ENCODE data around the gene NUCKS1. TPM values are rescaled to one million over a fixed set of nuclear protein-coding genes. Genes with fewer than 3 reads are reported as not detected.

Gene NUCKS1
- total RNA-seq, 1 donor from 2014 or later = 102 TPM

- DNase-seq (ENCODE audit: low spot score) = no peak
Measured at GRCh38 chr1:205772607-205773032, 22.6 kb upstream of the NUCKS1 start.

DNA sequence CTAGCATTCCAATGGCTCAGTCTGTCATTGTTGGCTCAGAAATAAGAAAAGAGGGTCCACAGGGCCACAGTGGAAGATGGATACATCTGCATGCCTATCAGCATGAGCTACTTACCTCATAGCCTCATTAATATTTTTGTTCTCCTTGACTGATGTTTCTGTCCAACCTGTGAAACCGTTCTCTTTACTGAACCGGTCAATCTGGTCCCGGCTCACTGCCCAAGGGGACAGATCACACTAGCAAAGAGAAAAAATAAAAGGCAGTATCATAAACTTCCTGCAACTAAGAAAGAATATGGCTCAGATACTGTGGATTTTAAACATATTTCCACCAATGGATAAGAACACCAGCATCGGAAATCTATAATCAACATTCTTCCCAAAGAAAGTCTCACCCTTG lies 20.6 kb upstream of the NUCKS1 start:
- no peak for DNase-seq (ENCODE audit: low spot score)

GRCh38 chr1:205769641-205770365 lies 19.8 kb upstream of the NUCKS1 start:
- no peak for DNase-seq (ENCODE audit: low spot score)

GRCh38 chr1:205767248-205767647 lies 17.3 kb upstream of the NUCKS1 start:
- DNase-seq (ENCODE audit: low spot score) = no peak

DNA sequence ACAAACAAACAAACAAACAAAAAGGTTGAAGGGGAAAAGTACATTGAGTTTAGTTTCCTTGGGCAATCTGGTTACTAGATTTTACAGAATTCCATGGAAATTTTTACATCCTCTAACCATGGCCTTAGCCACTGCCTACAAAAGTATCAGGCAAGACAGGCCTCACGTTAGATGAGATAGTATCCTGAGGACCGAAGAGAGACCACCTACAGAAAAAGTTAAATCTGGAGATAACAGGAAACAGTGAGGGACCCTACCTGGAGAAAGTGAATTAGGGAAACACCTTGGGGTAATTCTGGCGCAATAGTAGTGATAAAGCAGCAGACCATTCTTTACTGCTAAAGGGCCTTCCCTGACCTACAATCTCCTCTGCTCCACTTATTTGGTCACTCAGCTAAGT lies 16.6 kb upstream of the NUCKS1 start:
- no peak for DNase-seq (ENCODE audit: low spot score)

DNA sequence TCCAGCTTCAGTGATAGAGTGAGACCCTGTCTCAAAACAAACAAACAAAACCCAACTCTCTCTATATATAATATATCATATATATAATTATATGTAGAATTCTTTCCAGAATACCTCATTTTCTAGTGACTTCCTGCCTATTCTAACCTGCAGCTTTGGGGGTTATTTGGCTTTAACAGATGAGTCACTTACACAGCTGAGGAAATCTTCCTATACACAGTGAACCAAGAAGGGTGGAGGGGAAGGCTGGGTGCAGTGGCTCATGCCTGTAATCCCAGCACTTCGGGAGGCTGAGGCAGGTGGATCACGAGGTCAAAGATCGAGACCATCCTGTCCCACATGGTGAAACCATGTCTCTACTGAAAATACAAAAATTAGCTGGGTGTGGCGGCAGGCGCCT lies 16.1 kb upstream of the NUCKS1 start:
- no peak for DNase-seq (ENCODE audit: low spot score)

DNA sequence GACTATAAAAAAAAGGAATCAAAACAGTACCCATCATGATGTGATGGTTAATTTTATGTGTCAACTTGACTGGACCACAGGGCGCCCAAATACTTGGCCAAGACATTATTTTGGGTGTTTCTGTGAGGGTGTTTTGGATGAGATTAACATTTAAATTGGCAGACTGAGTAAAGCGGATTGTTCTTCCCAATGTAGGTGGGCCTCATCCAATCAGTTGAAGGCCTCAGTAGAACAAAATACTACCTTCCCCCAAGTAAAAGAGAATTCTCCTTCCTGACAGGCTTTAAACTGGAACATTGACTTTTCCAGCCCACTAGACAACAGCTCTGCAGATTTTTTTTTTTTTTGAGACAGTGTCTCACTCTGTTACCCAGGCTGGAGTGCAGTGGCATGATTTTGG lies 14.6 kb upstream of the NUCKS1 start:
- no peak for DNase-seq (ENCODE audit: low spot score)

DNA sequence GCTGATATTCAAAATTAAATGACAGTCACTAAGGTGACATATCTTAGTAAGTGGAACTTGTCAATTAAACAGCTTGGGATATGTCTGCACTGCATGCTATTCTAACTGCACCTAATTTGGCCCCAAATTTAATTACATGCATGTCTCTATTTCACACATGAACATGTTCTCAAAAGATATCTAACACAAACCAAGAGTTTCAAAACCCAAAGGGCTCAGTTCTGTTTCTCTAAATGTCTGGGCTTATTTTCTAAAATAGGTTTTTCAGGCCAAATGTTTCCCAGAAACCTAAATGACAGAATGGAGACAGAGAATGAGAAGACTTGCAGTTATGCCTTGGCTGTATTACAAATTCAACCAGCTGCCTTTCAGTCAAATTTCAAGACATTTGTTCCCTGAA lies 14.0 kb upstream of the NUCKS1 start:
- no peak for DNase-seq (ENCODE audit: low spot score)

- no peak for DNase-seq (ENCODE audit: low spot score)
Measured at GRCh38 chr1:205760606-205761005, 10.6 kb upstream of the NUCKS1 start.

- DNase-seq (ENCODE audit: low spot score) = no peak
Measured at GRCh38 chr1:205756552-205756951, 6.6 kb upstream of the NUCKS1 start.

- DNase-seq (ENCODE audit: low spot score) = no peak
Measured at GRCh38 chr1:205754857-205755256, 4.9 kb upstream of the NUCKS1 start.

- no peak for DNase-seq (ENCODE audit: low spot score)
Measured at GRCh38 chr1:205751036-205751651, 1.2 kb upstream of the NUCKS1 start.

DNA sequence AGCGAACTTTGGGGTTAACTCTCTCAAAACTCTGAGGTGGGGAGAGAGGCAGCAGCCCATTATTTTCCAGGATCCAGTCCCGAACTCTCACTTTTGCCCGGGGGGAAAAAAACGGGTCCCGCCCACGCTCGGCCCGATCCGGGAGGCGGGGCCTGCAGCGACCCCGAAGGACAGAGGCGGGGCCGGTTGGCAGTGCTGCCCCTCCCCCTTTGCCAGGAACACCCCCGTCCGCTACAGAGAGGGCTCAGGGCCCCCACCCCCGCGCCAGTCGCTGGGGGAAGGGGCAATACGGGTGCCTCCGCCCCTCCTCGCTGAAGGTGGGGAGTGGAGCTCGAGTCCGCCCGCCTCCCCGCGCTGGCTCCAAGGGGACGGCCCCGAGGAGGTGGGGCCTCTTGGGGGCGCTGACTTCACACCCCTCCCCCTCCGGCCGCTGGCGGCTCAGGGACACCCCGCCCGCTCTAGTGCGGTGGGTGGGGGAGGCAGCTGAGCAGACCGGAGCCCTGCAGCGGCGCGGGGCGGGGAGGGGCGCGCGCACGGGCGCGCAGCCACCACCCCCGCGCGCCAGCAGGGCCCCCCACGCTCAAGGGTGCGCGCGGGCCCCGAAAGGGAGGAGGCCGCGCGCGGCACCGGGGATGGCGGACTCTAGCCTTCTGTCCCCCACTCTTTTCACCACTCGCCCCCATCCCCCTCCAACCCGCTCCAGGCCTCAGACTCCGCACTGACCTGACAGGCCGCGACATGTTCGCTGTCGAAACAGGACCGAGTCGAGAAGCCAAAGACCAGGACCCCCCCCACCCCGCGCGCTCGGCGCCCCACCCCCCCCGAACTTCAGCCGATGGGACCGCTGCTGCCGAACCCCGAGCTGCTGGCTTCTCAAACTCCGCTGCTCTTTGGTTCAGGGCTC lies 496 bp downstream of the NUCKS1 start:
- peak; percentile 96 for DNase-seq (ENCODE audit: low spot score)

DNA sequence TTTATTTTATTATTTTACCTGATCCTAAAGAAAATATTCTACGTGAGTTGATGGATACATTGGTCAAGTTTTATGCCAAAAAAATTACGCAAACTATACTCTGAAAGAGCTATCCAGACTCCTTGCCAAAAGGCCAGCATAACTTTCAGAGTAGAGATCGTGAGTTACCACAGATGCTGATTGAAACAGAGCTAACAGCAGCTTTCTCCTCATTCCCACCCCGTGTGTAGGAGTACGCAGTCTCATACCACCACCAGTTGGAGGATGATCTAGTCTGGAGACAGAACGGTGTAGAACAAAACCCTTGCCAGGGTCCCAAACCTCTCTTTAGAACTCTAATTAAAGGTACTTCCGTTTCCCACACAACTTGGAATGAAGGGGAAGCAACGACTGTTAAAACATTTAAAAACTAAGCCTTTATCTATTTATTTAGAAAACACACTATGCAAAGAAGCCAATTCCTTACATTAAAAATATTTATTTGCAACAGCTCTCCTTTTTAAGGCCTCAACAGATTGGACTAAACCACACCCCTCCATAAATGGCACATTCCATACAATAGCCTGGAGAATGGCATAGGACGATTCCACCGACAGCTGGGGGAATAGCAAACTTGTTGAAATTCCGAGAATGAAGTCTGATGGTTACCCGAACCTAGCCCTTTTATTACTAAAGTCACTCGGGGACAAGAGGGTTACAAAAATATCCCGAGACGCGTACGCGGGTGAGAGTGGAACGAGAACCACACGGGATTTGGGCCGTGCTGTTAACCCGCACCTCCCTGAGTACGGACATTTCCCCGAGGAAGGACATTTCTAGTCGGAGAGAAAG lies 1.4 kb downstream of the NUCKS1 start:
- no peak for DNase-seq (ENCODE audit: low spot score)

DNA sequence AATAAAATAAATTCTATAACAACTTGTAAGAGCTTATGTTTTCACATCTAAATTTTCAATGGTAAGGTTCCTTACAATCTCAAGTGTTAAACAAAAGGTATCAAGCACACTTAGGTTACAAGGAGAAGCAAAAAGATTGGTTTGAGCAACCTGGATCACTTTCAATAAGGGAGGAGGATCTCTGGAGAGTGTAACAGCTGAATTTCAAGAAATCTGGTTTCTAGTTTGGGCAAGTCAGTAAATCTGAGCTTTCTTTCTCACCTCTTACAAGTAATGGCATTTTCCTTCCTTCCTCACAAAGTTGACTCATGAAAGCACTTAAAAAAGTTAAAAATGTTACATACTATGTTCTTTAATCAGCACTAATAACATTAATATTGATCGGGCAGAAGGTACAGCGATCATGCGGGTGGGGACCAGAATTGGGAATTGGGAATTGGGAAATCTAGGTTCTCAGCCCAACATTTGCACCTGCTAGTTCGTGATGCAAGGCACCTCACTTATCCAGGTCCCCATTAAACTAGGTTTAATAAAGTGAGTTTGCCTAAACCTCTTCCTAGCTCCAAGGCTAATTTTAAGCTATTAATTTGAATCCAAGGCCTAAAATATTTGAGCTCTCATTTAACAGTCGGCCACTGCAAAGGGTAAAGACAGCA lies 3.1 kb downstream of the NUCKS1 start:
- DNase-seq (ENCODE audit: low spot score) = no peak

- DNase-seq (ENCODE audit: low spot score) = no peak
Measured at GRCh38 chr1:205744403-205744802, 5.6 kb downstream of the NUCKS1 start.

GRCh38 chr1:205743977-205744376 lies 6.0 kb downstream of the NUCKS1 start:
- DNase-seq (ENCODE audit: low spot score) = no peak

DNA sequence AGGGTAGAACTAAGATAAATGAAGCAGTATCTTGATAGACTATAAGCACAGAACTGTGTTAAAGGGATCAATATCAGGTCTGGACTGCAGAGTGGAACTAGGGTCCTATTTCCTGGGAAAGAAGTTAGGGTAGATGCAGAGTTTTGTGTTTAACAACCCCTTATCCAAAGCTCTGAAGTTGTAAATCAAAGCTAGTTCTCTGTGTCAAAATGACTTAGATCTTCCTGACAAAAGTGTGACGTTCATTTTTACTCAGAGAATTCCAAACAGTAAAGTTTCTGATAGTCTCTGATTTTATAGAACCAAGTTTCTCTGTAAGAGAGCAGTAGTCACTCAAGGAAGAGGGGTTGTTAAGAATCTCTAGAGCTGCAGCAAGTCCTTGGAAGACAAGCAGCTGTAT lies 8.3 kb downstream of the NUCKS1 start:
- DNase-seq (ENCODE audit: low spot score) = no peak

DNA sequence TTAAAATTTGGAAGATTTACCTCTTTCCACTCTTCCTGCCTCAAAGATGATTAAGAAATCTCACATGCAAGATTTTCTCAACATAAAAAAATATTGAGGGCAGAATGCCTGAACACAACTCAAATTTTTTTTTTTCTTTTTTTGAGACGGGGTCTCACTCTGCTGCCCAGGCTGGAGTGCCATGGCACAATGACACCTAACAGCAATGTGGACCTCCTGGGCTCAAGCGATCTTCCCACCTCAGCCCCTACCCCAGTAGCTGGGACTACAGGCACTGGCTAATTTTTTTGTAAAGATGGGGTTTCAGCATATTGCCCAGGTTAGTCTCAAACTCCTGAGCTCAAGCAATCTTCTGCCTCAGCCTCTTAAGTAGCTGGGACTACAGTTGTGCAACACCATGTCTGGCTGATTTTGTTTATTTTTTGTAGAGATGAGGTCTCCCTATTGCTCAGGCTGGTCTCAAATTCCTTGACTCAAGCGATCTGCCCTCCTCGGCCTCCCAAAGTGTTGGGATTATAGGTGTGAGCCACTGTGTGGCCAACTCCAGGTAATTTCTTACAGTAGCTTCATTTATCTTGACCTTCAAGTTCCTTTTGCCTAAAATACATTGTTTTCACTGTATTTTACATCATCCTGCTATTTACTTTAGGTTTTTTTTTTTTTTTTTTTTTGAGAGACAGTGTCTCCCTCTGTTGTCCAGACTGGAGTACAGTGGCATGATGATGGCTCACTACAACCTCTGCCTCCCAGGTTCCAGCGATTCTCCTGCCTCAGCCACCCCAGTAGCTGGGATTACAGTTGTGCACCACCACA lies 10.4 kb downstream of the NUCKS1 start:
- DNase-seq (ENCODE audit: low spot score) = no peak

DNA sequence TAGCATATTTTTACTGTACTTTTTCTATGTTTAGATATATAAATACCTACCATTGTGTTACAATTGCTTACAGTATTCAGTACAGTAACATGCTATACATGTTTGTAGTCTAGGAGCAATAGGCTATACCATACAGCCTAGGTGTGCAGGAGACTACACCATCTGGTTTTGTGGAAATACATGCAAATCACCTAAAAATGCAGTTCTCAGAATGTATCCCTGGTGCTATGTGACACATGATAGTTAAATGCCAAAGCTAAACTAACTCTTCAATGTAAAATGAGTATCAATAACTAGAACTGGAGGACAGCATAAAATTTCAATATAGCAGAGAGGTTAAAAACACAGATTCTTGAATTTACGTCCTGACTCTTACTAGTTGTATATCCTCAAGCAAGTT lies 14.8 kb downstream of the NUCKS1 start:
- no peak for DNase-seq (ENCODE audit: low spot score)
